Hepatocyte (in vitro differentiated cells): ENCODE measurements around the gene VWA5B1. TPM values are rescaled to one million over a fixed set of nuclear protein-coding genes. Genes with fewer than 3 reads are reported as not detected.
A peak's percentile ranks its signal among the peaks of the same experiment; 100 is the strongest.

Experiments
- DNase-seq: peaks from one replicate; pipeline ENCODE4 v3.0.0-alpha.2; 2016; ENCODE audit warnings: low spot score
- H2AFZ ChIP-seq: fragments of 200-600 bp; sonication (generic); 2 replicates; pipeline ENCODE4 v1.6.0; 2016; ENCODE audit warnings: antibody characterized with exemption, mild to moderate bottlenecking
- H3K27ac ChIP-seq: fragments of 200-600 bp; sonication (generic); 2 replicates; pipeline ENCODE4 v1.5.1; 2016; ENCODE audit warnings: mild to moderate bottlenecking
- H3K27me3 ChIP-seq: fragments of 200-600 bp; sonication (generic); 2 replicates; pipeline ENCODE4 v1.6.1; 2016
- H3K36me3 ChIP-seq: fragments of 200-600 bp; sonication (generic); replicated peaks from 2 replicates; pipeline ENCODE4 v1.5.1; 2016; ENCODE audit warnings: low read depth; ENCODE audit not compliant: insufficient read depth
- H3K4me1 ChIP-seq: fragments of 200-600 bp; sonication (generic); 2 replicates; pipeline ENCODE4 v1.5.1; 2016; ENCODE audit warnings: mild to moderate bottlenecking, moderate library complexity; ENCODE audit not compliant: insufficient read depth
- H3K4me2 ChIP-seq: fragments of 200-600 bp; sonication (generic); 2 replicates; pipeline ENCODE4 v1.6.0; 2016
- H3K4me3 ChIP-seq: fragments of 200-600 bp; sonication (generic); 2 replicates; pipeline ENCODE4 v1.5.1; 2016; ENCODE audit warnings: mild to moderate bottlenecking
- H3K79me2 ChIP-seq: fragments of 200-600 bp; sonication (generic); 2 replicates; pipeline ENCODE4 v1.6.0; 2017; ENCODE audit warnings: mild to moderate bottlenecking
- H3K9me2 ChIP-seq: fragments of 200-600 bp; sonication (generic); replicated peaks from 2 replicates; pipeline ENCODE4 v1.6.0; 2017; ENCODE audit warnings: mild to moderate bottlenecking; ENCODE audit not compliant: insufficient read depth
- H3K9me3 ChIP-seq: fragments of 200-600 bp; sonication (generic); 2 replicates; pipeline ENCODE4 v1.5.1; 2016; ENCODE audit warnings: low read depth, mild to moderate bottlenecking
- H4K20me1 ChIP-seq: fragments of 200-600 bp; sonication (generic); 2 replicates; pipeline ENCODE4 v1.6.0; 2016; ENCODE audit warnings: mild to moderate bottlenecking; ENCODE audit not compliant: insufficient read depth, poor library complexity, severe bottlenecking
- EZH2 ChIP-seq: fragments of 200-600 bp; sonication (generic); IDR thresholded peaks from 2 replicates; pipeline ENCODE4 v1.6.1; 2016; ENCODE audit warnings: antibody characterized with exemption, mild to moderate bottlenecking, borderline replicate concordance
- EZH2phosphoT487 ChIP-seq: fragments of 200-600 bp; sonication (generic); IDR thresholded peaks from one replicate; pipeline ENCODE4 v1.6.1; 2018; ENCODE audit warnings: antibody characterized with exemption, mild to moderate bottlenecking, low read depth, moderate library complexity; ENCODE audit not compliant: unreplicated experiment, severe bottlenecking
- whole genome bisulfite sequencing: methylation state at CpG from one replicate; pipeline ENCODE4 v1.1.6; 2016; ENCODE audit warnings: low lambda C conversion rate; ENCODE audit errors: missing lambda C conversion rate; 5-methylcytosine and 5-hydroxymethylcytosine counted together
- polyA plus RNA-seq: library from polyadenylated mRNA; unstranded; fragments of >200 nt; fragmentation: Nextera tagmentation; extraction: Ambion mirVana; gene quantifications from 2 replicates; pipeline ENCODE4 v1.2.1, GENCODE V29; 2016
- total RNA-seq: library from RNA; depleted of rRNA; stranded (reverse); fragments of >200 nt; gene quantifications from 2 replicates; pipeline ENCODE4 v1.2.3, GENCODE V29; 2014
- TF ChIP-seq, protein P1 (sequence below): fragments of 200-600 bp; sonication (generic); IDR thresholded peaks from 2 replicates; pipeline ENCODE4 v1.5.1; 2016; ENCODE audit warnings: antibody characterized with exemption, mild to moderate bottlenecking; ENCODE audit not compliant: poor library complexity

VWA5B1 gene
- total and polyA plus RNA-seq, 2 experiments from 2014 or later = 0.33 to 0.35 TPM

DNA sequence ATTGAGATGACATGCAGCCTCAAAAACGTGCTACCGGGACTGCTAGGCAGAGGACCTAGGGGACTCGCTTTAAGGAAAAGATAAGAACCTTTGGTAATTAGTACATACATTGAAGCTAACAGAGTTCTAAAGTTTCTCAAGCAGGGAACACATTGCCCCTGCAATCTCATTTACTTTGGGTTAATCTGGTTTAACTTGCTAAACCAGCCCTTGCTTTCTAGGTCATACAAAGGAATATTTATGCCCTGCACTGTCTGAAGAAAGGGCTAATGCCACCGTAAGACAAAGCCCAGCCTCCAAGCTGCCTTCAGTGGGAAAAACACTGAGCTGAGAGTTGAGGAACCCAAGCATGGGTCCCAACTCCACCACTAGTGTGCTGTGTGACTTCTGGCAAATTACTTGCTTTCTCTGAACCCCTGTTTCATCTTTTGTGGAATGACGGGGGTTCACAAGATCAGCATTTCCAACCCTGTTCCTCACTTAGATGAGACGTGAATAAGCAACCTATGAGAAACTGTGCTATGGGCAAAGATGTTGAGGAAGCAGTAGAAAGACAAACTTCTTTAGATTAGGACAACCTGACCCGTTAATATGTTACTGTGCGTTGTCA, 66.3 kb downstream of the VWA5B1 start:
- Histone ChIP-seq H3K4me2 (no peak overlapping the region), H2AFZ (no peak overlapping the region), H3K79me2 (no peaks in the 10 kb centered on the region), H3K27me3 (peaks cover 2% of the 10 kb centered on the region), H3K9me3 (no peaks in the 10 kb centered on the region), H3K36me3 (no peaks in the 10 kb centered on the region), H3K4me3 (no peak overlapping the region), H4K20me1 (no peaks in the 10 kb centered on the region), H3K9me2 (no peaks in the 10 kb centered on the region), H3K4me1 (peaks cover 25% of the 10 kb centered on the region), H3K27ac (no peak overlapping the region)
- TF ChIP-seq EZH2 (no peak), EZH2phosphoT487 (no peak)
- TF ChIP-seq, protein P1, sequence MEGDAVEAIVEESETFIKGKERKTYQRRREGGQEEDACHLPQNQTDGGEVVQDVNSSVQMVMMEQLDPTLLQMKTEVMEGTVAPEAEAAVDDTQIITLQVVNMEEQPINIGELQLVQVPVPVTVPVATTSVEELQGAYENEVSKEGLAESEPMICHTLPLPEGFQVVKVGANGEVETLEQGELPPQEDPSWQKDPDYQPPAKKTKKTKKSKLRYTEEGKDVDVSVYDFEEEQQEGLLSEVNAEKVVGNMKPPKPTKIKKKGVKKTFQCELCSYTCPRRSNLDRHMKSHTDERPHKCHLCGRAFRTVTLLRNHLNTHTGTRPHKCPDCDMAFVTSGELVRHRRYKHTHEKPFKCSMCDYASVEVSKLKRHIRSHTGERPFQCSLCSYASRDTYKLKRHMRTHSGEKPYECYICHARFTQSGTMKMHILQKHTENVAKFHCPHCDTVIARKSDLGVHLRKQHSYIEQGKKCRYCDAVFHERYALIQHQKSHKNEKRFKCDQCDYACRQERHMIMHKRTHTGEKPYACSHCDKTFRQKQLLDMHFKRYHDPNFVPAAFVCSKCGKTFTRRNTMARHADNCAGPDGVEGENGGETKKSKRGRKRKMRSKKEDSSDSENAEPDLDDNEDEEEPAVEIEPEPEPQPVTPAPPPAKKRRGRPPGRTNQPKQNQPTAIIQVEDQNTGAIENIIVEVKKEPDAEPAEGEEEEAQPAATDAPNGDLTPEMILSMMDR = no peak
- no peak for DNase-seq
- WGBS = 73% methylated on average over 8 of the region's 8 CpGs

GRCh38 chr1:20357796-20358195, 67.1 kb downstream of the VWA5B1 start:
- Histone ChIP-seq H3K79me2 (no peaks in the 10 kb centered on the region), H3K4me1 (peaks cover 25% of the 10 kb centered on the region), H3K27me3 (peaks cover 2% of the 10 kb centered on the region), H3K4me2 (no peak overlapping the region), H4K20me1 (no peaks in the 10 kb centered on the region), H3K27ac (no peak overlapping the region), H3K9me3 (no peaks in the 10 kb centered on the region), H3K36me3 (no peaks in the 10 kb centered on the region), H2AFZ (no peak overlapping the region), H3K9me2 (no peaks in the 10 kb centered on the region), H3K4me3 (no peak overlapping the region)
- 91% methylated on average over 8 of the region's 8 CpGs for WGBS
- TF ChIP-seq EZH2 = no peak
- no peak for TF ChIP-seq EZH2phosphoT487
- TF ChIP-seq, protein P1 = no peak
- no peak for DNase-seq

DNA sequence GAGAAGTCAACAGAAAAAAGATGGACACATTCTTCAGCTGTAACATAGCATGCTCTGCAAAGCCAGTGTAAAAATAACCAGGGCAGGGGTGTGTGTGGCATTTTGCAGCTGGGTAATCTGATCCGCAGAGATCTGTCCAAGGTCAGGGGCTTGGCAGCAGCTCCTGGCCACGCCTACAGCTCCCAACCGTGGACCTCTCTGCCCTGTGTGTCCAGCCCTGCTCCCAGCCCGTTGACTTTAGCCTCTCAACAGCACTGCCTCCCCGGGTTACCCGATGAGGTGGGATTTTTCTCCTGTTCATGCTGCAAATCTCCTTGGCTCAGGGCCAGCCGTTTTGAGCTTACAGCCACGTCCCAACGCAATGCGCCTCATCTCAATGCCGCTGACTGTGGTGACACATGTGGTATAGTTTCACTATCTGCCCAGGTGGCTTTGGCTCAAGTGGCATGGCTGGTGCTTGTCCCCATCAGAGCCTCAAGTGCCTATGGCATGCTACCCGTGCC, 68.1 kb downstream of the VWA5B1 start:
- Histone ChIP-seq H4K20me1 (no peaks in the 10 kb centered on the region), H3K9me2 (no peaks in the 10 kb centered on the region), H2AFZ (no peak overlapping the region), H3K27ac (no peak overlapping the region), H3K36me3 (no peaks in the 10 kb centered on the region), H3K4me1 (peaks cover 25% of the 10 kb centered on the region), H3K27me3 (peaks cover 5% of the 10 kb centered on the region), H3K4me2 (peak overlapping the region; percentile 61), H3K4me3 (no peak overlapping the region), H3K79me2 (no peaks in the 10 kb centered on the region), H3K9me3 (no peaks in the 10 kb centered on the region)
- WGBS = 44% methylated on average over 12 of the region's 12 CpGs
- DNase-seq = peak; percentile 72
- TF ChIP-seq EZH2 (no peak), EZH2phosphoT487 (no peak)
- TF ChIP-seq, protein P1 = no peak
